B cell (primary cell): ENCODE measurements around the gene LRP1.

ENCODE experiments used
- EZH2 ChIP-seq: IDR thresholded peaks from 2 replicates; pipeline ENCODE4 v1.6.1; 2012; ENCODE audit warnings: borderline replicate concordance, low read depth, mild to moderate bottlenecking, moderate library complexity, low read length; ENCODE audit not compliant: insufficient read depth, poor library complexity, severe bottlenecking
- TF ChIP-seq, protein P1 (sequence below): fragments of 200-600 bp; IDR thresholded peaks from one replicate; pipeline ENCODE4 v1.8.0; 2022; ENCODE audit warnings: antibody characterized with exemption, mild to moderate bottlenecking

DNA sequence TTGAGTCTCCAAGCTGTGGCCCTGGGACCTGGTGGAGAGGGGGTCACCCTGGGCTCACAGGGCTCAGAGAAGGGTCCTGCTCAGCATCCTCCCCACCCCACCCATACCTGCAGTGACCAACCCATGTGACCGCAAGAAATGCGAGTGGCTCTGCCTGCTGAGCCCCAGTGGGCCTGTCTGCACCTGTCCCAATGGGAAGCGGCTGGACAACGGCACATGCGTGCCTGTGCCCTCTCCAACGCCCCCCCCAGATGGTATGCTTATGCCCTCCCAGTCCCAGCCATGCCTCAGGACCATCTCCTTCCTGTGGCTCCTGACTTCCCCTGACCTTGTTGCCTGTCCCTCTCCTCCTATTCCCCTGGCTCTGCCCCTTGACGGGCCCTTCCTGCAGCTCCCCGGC lies 81.6 kb downstream of the LRP1 start:
- no peak for TF ChIP-seq EZH2
- TF ChIP-seq, protein P1, sequence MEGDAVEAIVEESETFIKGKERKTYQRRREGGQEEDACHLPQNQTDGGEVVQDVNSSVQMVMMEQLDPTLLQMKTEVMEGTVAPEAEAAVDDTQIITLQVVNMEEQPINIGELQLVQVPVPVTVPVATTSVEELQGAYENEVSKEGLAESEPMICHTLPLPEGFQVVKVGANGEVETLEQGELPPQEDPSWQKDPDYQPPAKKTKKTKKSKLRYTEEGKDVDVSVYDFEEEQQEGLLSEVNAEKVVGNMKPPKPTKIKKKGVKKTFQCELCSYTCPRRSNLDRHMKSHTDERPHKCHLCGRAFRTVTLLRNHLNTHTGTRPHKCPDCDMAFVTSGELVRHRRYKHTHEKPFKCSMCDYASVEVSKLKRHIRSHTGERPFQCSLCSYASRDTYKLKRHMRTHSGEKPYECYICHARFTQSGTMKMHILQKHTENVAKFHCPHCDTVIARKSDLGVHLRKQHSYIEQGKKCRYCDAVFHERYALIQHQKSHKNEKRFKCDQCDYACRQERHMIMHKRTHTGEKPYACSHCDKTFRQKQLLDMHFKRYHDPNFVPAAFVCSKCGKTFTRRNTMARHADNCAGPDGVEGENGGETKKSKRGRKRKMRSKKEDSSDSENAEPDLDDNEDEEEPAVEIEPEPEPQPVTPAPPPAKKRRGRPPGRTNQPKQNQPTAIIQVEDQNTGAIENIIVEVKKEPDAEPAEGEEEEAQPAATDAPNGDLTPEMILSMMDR: no peak
